Measurements from ENCODE around the gene TMEM176A.

The TMEM176A gene

DNA sequence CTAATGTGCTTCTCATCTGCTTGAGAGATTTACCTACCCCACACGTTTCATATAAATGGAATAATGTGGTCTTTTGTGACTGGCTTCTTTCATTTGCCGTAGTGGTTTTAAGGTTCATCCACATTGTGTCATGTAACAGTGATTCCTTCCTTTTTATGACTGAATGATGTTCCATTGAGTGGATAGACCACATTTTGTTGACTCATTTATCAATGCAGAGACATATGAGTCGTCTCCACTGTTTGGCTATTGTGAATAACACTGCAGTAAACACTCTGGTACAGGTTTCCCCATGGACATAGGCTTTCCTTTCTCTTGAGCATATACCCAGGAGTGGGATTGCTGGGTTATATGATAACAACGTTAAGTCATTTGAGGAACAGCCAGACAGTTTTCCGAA, 49.7 kb downstream of the TMEM176A start:
- no peak for DNase-seq

DNA sequence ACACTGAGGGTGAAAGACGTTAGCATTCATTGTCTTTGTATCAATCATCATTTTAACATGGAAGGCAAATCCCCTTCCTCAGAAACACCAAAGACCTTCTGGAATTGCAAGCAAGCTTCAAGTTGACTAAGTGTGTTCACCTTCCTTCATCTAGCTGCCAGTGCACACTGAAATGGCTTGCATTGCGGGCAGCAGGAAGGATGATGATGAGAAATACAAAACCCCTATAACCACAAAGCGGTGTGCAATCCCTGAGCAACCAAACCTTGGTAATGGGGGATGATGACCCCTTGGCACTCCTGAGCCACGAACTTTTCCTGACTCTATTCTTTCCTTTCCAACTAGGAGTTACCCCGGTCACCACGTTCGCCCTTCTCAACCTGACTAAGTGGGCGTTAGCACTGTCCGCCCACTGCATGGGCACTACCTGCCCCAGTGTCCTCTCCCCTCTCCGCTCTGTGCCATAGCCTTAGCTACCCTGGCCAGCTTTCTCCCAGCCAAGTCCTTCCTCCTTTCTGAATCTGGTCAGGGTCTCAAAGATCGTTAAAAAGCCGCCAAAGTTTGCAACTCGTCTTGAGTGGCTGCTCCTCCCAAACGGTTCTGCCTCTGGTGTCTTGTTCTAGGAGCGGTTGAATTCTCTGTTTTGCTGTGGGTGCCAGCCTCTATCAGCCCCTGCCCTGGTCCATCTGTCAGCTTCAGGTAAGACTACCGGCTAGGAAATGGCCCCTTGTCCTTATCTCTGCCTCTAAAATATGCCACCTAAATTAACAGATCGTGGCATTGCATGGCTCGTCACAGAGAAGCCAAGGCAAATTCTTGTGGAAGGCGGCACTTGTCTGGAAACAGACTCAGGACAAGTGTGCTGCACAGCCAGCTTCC, 51.2 kb downstream of the TMEM176A start:
- no peak for DNase-seq

DNA sequence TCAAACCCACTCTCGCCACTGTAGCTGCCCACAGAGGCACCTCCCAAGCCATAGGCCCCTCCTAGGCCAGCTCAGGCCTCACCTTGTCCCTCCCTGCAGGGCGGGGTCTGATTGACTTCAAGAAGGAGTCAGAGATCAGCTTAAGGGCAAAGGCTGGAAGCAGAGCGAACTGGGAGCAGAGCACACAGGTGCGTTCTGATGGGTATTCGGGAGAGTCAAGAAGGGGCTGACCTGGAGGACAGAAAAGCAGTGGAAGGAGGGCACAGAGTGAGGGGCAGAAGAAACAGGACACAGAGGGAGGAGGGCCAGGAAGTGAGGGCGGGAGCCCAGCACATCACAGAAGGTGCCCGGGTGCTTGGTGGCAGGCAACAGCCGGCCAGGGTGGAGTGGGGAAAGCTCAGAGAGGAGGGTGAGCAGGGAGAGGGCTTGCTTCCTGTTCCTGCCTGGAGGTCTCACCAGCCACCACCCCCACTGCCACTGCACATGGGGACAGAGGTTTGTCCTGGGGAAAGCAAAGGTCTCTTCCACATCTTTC, 51.9 kb downstream of the TMEM176A start, which contains the start of gene AOC1:
Gene AOC1 (plus strand): TSS at position 147 of the 535 bp plus-strand sequence. CDS start 3,954 bp downstream, outside the sequence.
- no peak for DNase-seq

DNA sequence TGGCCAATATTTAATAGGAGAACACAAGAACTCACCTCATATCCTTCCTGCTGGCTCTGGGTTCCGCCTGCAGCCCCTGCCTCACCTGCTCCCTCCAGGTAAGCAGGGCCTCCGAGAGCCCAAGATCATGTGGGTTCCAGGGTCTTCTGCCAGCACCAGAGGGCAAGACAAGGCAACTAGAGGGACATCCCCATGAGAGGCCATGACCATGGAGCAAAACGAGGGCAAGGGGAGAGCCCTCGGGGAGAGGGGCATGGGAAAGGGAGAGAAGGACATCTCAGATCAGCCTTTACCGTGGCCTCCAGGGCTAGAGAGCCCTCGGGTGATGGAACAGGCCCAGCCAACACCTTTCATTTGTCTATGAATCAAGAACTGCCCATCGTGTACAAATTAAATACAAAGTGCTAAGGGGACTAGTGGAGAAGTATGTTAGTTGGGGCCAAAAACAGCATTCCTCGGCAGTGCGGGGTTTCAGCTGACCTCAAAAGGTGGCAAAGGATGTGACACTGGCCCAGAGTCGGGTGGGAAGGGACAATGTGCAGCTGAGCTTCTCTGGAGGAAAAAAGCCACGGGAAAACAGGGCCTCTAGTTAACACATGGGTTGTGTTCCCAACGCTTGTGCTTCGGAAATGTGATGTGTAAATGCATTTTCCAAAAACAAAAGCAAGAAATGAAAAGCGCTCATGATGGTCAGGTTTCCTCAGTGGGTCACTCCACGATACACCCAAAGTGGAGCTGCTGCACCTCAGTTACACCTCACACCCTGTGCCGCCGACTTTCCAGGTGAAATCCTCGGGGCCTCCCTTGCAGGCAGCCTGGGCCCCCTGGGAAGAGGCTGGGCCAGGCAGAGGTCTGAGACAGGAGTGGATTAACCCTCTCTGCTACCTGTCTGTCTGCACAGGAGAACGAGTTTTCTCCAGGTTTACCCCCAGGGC, 53.8 kb downstream of the TMEM176A start:
- DNase-seq: no peak
